ENCODE measurements around the gene ECEL1. TPM values are rescaled to one million over a fixed set of nuclear protein-coding genes. Genes with fewer than 3 reads are reported as not detected.

ECEL1 gene
- total and polyA plus RNA-seq, 2 experiments from 2014 or later: 6.7 to 17.5 TPM

GRCh38 chr2:232447638-232448303 lies 39.9 kb downstream of the ECEL1 start (continued):
- no peak for TF ChIP-seq ZNF462 (CRISPR knock-in tag; IDR thresholded peaks at IDR 0.05)
- no peak for TF ChIP-seq ZNF114 (CRISPR knock-in tag; IDR thresholded peaks at IDR 0.05)
- TF ChIP-seq EZH2phosphoT487 (IDR thresholded peaks at IDR 0.05; ENCODE audit: unreplicated experiment): no peak
- no peak for TF ChIP-seq NANOG (IDR thresholded peaks at IDR 0.05; ENCODE audit: borderline replicate concordance)
- no peak for TF ChIP-seq JUNB (IDR thresholded peaks at IDR 0.05; ENCODE audit: unreplicated experiment)
- TF ChIP-seq REST (IDR thresholded peaks at IDR 0.05; ENCODE audit: unreplicated experiment): no peak
- TF ChIP-seq STAT1 (IDR thresholded peaks at IDR 0.05; ENCODE audit: unreplicated experiment): no peak
- TF ChIP-seq POLR2AphosphoS5 (IDR thresholded peaks at IDR 0.05; ENCODE audit: low read depth): no peak
- TF ChIP-seq EZH2 (IDR thresholded peaks at IDR 0.05; ENCODE audit: low read depth, unreplicated experiment): no peak
